AG08395 (cell line): ENCODE data around the gene GATD1.

ENCODE experiments used
- DNase-seq: peaks from one replicate; pipeline ENCODE4 v3.0.0; 2012; ENCODE audit warnings: mixed read lengths, low spot score

Gene GATD1

DNA sequence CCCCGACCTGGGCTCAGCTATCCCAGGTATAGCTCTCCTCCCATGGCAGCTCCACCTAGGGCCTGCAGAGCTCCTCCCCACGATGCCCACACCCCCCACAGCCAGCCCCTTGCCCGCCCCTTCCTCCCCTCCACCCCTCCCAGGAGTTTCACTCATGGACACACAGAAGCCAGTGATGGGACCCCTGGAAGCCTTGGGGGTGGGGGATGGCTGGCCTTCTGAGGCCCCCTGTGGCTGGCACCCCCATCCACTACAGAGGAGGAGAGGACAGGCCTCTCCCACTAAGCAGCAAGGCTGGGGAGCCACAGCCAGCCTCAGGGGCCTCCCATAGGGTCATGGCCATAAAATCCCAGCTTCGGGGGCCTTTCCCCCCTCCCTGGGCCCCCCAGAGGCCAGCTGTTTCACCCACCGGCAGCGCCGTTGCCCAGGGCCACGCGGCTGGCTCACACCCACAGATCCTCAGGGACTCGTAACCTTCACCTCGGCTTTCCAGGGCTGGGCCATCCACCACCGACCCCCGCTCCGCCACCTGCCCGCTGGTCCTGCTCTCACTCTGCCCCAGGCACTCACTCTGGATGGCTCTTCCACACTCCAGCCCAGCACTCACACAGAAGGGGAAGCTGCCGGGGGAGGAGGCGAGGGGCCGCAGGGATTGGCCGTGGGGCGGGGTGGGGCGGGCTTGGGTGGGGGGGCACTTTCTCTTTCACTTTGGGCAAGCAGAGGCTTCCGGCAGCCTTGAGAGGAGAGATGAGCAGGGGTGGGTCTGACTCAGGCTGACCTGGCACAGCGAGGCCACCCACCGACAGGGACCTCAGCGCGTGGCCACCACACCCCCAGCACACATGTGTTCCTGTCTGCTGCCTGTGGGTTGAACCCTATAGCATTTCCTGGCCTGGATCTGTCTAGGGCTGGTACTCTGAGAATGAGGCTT, 18.6 kb upstream of the GATD1 start:
- peak; percentile 93 for DNase-seq

DNA sequence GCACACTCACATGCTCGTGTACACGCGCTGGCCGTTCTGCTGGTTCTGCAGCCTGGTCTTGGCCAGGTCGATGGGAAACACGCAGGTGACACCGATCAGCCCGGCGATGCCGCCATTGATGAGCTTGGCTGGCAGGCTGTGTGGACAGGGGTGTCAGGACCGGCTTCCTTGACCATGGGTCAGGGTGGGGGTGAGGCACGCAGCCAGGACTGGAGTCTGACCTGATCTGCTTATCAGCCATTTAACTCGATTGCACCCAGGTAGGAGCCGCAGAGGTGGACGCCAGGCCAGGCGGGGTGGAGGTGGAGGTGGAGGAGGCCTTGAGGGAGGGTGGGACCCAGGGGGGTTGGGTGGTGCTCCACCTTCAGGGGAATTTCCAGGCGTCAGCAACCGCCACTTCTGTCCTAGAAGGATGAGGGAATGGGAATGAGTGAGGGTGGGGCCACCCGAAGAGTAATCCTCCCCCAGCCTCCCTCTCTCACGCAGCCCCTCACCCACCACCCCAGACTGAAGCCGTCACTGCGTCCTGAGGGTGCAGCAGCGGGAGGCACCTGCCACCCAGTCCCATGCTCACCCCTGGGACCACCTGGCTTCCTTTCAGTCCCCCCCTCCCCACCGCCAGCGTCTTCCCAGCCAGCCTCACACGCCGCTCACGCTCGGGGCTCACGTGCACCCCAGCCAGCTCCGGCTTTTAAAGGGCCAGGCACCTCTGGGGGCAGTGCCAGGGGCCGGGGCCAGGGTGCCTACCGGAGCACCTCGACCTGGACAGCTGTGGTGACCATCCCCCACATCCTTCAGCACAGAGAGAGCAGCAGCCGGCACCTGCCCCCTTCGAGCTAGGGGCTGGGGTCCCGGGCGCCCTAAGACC, 17.7 kb upstream of the GATD1 start:
- no peak for DNase-seq

DNA sequence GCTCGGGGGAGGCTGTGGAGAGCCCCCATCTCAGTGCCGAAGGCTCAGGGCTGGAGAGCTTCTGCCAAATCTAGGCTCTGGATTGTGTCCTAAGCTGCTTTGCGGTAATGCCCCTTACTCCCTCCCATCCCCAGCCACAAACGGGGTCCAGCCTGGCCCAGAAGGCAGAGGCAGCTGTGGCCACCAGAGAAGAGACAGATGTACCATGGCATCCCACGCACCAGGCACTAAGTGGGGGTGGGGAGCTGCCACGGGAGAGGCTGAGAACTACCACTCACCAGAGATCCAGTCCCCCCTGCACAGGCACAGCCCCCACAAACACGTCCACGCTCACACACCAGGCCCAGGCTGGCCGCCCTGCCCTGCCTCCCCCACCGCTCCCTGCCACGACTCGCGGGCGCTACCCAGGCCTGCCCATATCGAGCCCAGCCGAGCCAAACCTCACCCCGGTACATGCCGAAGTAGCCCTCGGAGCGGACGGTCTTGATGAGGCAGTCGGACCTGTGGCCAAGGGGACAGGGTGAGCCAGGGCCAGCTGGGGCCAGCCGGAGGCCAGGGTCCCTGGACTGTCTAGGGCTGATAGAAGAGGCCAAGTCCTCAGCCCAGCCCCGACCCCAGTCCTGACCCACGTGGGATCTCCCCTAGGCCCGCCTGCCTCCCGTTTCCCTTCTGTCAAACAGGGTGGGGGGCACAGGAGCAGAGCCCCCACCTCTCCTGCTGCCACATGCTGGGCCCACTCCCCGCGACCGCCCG, 16.9 kb upstream of the GATD1 start:
- no peak for DNase-seq

DNA sequence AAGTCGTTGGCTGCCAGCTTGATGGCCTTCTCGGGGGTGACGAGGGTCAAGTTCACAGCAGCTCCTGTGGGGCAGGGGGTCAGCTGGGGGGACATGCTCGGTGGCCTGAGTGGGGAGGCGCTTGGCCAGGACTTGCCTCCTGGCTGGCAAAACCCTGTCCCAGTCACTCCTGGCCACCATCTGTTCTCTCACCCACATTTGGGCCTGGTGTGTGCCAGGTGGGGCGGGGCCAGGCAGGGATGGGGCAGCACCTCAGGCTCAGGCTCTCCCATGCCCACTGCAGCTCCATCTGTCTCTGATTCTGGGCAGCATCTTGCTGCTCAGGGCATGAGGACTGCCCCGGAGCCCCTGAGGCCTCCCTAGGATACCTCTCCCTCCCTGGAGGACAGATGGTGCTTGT, 16.3 kb upstream of the GATD1 start:
- DNase-seq: no peak

DNA sequence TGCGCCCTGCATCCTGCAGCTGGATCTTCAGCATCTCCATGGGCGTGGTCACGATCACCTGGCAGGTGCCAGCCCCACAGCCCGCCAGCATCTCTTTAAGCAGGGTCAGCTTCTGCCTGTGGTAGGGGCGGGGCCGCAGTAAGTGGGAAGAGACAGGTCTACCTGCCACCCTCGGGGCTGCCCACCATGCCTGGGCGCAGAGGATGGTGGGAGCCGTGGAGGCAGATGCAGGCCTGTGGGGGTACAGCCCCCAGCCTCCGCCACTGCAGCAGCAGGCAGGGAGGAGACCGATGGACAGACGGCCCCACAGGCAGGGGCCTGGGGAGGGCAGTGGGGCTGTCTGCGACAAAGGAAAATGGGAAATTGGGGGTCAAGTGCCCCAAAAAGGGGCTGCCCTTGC, 15.6 kb upstream of the GATD1 start:
- no peak for DNase-seq

DNA sequence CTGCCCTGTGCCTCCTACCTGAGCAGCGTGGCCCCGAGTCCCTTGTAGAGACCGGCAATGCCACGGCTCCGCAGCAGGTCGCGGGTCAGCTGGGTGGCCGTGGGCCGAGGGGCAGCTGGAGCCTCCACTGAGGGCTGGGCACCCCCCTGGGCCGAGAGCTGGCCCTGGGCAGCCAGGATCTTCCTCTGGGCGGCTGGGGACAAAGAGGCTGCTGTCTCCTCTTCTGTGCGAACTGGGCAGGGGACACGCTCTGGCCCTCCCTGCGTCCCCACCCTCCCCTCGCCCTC, 15.2 kb upstream of the GATD1 start:
- no peak for DNase-seq

DNA sequence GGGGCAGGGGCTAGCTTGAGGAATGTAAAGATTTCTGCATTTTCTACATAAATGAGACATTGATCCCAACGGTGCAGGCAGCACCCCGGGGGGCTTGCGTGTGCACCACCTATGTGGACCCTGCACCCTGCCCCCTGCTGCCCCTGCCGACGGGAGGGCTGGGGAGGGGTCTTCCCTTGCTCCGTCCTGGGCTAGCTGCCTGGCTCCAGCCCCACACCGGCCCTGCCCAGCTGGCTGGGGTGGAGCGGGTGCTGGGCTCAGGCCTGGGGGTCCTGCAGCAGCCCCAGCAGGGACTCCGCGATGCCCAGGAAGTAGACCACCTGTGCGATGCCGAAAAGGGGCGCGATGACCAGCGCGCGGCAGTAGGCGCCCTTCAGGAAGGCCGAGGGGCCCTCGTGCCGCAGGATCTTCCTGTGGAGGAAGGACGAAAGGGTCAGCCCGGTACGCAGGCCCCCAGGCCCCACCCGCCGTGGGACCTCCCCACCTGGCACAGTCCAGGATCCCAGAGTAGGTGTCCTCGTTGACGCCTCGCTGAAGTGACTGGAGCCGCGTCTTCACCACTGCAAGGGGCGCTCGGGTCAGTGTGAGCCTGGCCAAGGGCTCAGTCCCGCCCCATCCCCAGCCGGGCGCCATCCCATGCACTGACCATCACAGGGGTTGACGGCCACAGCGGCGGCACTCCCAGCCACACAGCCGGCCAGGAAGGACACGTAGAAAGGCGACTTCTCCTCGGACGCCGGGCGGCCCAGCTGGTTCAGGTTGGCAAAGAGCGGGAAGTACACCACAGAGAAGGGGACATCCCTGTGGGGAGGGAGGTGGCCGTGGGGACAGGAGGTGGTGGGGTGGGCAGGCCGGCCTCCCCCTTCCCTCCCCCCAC, 14.6 kb upstream of the GATD1 start:
- DNase-seq: no peak

DNA sequence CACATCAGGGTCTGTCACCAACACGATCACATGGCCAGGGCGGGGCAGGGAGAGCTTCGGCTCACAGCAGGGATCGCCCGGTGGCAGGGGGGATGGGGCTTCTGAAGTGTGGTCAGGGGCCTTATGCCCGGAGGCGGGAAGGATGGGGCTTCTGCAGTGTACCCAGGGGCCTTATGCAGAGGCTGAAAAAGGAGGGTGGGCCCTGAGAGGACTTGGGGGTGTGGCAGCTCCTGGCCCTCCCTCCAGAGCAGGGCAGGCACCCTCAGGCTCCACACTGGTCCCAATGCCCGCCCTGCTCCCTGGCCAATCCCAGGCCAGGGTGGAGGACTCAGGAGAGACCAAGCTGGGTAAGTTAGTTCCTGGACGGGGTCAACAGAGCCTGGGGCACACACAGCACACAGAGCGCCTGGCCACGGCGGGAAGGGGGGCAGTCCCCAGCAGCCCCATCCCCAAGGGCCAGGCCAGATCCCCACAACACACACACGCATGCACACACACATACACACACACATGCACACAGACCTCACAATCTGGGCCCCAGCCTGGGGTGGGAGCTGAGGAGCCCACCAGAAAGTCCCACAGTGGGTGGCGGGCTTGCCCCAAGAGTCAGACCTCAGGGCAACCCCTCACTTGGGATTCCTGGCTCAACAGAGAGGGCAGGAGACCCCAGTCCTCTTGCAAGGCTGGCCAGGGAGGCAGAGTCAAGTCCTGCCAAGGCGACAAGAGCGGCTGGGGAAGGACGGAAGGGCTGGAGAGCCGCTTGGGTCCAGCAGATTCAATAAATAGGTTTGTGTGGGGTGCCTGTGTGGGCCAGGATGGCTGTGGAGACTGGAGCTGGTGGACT, 13.7 kb upstream of the GATD1 start:
- no peak for DNase-seq

DNA sequence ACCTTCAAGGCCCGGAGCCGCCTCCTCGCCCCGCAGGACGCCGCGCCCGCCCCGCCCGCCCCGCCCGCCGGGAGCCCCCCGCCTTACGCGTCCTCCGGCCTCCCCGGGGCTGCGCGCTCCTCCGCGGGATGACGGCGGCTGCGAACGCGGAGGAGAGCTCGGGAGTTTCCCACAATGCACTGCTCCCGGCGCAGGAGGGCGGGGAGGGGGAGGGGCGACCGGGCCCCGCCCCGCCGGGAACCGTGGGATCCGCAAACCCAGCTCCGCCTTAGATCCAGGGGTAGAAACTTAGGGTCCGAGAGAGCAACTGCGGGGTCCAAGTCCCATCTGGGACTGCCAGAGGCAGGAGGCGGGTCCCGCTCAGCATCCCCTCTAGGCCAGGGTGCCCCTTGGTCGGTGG, 12.7 kb upstream of the GATD1 start, which contains the start of gene CEND1:
CEND1 (minus strand) TSS at position 148 of the 400 bp plus-strand sequence. CDS start 1,514 bp downstream, outside the sequence.
- peak; percentile 75 for DNase-seq

DNA sequence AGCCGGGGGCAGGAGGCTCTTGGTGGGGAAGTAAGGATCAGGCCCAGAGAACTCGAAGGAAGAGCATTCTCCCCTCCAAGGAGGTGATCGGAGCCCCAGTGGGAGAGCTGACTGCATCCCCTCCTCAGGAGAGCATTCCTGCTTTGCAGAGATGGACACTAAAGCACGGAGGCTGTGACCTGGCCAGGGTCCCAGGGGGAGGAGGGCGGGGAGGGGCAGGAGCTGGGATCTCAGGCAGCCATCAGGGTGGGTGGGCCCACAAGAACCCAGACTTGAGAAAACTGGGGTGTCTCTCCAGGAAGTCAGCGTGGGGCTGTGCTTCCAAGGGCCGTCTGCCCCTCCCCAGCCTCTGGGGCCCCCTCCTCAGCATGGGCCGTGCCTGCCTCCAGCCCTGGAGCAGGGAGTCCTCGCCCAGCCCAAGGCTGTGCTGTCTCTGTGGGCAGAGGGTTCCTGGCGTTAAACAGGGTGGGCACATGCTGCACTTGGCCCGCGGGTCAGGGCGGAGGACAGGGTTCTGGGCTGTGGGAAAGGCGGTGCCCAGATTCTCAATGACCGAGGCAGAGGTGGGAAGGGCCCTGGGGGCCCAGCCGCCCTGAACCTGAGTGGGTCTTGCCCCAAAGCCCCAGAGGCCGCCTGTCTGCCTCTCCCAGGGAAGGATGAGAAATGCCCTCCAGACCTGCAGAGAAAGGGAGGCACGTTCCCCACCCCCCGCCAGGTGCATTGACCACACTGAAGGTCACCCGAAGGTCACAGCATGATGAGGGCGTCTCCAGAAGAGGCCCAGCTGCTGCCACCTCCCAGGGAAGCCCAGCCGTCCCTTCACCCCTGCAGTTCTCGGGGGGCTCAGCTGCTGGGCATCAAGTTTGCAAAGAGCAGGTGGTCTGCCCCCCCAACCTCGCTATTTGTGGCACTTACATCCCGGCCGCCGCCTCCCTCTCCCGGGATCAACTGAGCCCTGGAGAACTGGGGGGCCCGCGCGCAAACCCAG, 12.0 kb upstream of the GATD1 start:
- no peak for DNase-seq

DNA sequence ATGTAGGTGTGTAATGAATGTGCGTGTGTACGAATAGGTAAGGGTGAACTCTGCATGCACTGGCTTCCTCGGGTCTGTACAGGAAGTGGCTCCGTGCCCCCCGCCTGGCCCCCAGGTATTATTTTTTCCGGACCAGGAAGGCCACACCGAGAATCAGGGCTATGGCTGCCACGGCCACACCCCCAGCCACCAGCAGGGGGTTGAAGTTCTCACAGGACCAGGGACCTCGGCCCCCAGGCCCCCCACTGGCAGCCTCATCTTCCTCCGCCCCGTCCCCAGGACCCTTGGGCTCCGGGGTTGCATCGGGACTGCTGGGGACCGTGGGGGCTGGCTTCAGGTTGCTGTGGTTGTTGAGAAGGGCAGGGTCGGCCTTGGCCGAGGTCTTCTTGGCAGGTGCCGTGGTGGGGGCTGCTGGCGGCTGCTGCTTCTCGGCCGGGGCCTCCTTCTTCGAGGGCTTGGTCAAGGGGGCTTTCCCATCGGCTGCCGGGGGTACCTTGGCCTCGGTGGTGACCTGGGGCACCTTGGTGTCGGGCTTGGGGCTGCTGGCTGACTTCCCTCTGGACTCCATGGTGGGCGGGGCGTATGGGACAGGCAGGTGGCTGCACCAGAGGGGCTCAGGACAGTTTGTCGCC, 10.8 kb upstream of the GATD1 start:
- DNase-seq: no peak

DNA sequence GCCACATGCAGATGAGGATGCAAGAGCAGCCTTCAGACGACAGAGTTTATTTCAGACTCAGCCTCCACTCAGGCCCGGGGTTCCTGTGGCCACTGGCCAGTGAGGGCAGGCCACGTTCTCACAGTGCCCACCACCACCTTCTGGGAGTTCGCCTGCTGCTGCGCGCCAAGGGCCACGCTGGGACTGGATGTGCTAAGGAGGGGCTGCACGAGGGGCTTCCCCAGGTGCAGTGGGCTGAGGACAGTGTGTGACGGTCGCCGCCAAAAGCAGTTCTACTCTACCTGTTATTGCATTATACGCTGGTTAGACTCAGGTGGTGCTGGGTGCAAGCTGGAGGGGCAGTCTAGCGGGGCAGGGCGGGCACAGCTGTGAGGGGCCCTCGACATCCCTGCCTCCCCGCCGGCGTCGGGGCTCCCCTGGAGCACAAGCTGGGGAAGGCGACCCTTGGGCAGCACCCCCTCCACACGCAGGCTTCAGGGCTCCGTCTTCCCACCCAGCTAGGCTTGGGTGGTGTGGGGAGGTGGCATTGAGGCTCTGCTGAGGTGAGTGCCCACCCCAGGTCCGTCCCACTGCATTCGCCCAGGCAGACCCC, 9.9 kb upstream of the GATD1 start:
- DNase-seq: no peak

DNA sequence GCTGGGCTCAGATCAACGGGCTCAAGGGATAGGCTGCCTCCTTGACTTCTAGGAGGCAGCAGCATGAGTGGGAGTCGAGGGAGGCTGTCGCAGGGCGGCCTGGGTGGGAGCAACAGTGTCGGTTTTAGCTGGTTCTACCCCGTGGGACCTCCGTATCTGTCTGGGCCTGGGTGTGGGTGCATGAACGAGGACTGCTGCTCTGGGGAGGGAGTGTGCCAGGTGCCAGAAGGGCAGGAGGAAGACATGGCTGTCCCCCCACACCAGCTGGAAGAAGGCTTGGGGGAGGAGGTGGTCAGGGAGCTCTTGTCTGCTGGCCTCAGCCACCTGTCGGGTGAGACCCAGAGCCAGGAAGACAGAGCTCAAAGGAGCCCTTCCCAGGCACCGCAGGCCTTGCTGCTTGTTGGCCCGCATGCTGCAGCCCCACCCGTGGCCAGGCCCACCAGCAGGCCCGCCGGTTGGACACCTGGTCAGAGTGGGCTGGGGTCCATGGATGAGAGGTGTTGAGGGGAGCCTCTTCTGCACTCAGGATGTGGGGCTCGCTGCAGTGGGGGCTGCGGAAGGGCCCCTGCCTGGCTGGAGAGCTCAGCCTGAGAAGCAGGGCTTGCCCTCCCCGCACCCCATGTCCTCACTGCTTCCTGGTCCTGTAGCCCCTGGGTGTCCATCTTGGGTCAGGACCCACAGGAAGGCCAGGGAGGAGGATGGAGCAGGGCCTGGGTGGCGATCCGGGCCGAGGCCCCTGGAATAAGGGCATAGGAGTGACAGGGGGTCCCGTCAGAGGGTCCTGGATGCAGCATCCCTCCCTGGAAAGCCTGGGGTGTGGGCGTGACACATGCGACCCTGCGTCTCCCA, 9.2 kb upstream of the GATD1 start:
- DNase-seq: no peak

DNA sequence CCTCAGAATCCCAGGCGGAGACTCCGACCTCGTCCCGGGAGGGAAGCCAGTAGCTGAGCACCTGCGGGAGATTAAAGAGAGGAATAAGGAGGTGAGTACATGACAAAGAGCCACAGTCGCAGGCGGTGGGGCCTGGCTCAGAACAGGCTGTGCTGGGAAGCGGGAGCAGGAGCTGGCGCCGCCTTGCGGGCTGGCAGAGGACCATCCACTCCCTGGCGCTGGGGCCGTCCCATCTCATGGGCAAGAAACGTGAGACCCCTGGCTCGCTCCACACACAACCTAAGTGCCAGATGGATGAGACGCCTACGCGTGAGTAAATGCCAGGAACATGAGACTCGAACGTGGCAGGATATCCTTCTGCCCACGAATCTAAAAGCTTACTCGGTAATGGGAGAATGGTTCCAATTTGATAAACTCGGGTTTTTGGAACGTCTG, 6.3 kb upstream of the GATD1 start:
- peak; percentile 81 for DNase-seq

DNA sequence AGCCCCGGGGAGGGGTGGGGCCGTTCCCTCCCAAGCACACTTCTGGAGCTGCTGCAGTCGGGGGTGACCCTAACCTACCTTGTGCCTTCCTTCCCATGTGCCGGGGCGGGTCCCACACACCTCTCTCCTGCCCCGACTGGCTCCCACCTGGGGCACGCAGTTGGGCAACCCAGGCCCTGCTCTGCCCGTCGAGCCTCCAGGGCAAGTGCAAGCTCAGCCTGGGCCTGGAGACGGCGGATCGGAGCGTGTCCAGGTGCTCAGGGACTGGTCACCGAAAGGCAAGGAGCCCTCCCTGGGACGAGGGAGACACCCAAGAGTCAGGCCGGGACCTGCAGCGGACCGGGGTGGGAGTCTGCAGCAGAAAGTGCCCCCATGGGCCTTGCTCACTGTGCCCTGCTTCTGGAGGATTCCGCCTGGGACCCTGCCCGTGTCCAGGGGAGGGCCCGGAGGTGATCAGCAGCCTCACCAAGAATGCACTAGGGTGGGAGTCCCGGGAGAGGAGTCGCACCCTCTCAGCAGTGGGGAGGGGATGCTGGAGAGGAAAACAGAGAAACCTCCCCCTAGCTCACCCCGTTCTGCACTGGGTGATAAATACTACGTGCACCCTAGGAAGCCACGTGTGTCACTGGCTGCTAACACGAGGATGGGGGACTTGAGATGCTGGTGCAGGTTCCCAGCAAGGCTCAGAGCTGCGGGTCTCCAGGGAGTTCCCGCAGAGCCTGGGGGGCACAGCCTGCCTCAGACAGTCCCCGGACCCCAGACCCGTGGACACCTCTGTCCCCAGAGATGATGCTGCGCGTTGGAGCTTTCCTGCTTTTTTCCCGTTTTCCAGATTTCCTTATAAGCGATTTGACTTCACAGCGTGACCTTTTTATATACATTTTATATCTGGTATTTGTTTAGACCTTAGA, 5.2 kb upstream of the GATD1 start:
- DNase-seq: no peak

DNA sequence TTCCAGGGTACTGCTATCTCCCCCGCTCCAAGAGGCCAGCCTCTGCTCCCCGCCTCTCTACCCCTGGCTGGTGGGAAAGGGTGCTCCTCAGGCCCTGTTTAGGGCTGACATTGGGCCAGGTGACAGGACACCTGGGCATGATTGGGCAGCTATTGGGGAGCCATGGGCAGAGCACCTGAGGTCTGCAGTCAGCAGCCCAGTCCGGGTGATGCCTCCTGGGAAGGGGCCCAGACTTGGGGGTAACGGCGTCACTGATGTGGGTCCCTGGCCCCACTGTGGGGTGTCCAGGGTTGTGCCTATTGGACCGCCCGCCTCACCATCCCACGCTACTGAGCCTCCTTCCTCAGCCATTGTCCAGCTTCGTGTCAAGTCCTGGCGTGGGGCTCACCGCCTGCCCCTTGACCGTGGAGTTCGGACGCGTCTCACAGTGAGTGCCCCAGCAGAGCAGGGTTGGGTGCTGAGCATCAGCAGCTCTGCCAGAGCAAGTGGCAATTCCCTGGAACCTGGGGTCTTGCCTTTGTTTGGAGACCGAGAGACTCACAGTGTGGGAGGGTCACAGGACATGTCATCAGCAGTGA, 2.8 kb upstream of the GATD1 start:
- DNase-seq: no peak
